Panc1 (cell line): ENCODE results near the gene MALL.

Source experiments
- REST ChIP-seq, 2 experiments: IDR thresholded peaks; 2 replicates each; pipeline ENCODE4 v1.6.1; 2011 to 2012; ENCODE audit warnings: low read depth in 2 of 2, control low read depth in 1 of 2, low read length in 1 of 2, mild to moderate bottlenecking in 1 of 2, moderate library complexity in 1 of 2; ENCODE audit not compliant: insufficient read depth in 1 of 2
- SIN3A ChIP-seq: IDR thresholded peaks from 2 replicates; pipeline ENCODE4 v1.6.1; 2012; ENCODE audit warnings: low read depth, mild to moderate bottlenecking, low read length, moderate library complexity, borderline replicate concordance; ENCODE audit not compliant: insufficient read depth
- TF ChIP-seq, protein P1 (sequence below): fragments of 450-650 bp; IDR thresholded peaks from 2 replicates; pipeline ENCODE4 v1.5.1; 2017; ENCODE audit warnings: mild to moderate bottlenecking

DNA sequence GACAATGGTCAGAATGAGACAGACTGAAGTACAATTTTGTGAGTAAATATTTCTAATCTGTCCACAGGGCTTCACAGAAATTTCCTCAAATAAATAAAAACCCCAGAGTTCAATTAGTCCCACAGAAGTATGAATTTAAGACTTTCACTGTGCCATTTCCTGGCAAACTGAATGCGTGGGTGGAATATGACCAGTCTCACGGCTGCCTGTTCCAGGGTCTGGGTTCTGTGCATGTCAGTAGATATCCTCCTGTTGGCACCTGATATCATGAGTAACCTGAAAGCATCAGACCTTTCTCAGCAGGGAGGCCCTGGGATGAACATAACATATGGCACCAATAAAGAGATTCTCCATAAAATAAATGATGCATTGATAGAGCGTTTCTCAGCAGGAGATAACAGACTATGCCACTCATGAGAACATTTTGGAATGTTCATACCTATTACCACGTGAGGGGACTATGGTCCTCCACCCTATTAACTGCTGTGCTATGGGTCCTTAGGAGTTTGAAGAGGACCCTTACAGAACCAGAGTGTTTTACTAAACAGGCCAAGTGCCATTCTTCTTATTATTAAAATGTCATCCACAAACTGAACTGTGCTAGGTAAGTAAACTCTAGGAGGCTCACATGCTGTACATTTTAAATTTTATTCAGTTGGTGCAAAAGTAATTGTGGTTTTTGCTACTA lies 10.6 kb upstream of the MALL start:
- TF ChIP-seq, protein P1, sequence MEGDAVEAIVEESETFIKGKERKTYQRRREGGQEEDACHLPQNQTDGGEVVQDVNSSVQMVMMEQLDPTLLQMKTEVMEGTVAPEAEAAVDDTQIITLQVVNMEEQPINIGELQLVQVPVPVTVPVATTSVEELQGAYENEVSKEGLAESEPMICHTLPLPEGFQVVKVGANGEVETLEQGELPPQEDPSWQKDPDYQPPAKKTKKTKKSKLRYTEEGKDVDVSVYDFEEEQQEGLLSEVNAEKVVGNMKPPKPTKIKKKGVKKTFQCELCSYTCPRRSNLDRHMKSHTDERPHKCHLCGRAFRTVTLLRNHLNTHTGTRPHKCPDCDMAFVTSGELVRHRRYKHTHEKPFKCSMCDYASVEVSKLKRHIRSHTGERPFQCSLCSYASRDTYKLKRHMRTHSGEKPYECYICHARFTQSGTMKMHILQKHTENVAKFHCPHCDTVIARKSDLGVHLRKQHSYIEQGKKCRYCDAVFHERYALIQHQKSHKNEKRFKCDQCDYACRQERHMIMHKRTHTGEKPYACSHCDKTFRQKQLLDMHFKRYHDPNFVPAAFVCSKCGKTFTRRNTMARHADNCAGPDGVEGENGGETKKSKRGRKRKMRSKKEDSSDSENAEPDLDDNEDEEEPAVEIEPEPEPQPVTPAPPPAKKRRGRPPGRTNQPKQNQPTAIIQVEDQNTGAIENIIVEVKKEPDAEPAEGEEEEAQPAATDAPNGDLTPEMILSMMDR = no peak
- TF ChIP-seq REST (IDR thresholded peaks at IDR 0.05; ENCODE audit: insufficient read depth in 1 of 2, low read depth in 2 of 2, low read length in 1 of 2) (no peak), SIN3A (no peak)
